HL-60 (cell line): ENCODE measurements around the gene TRIM13.
"Not testable (repeated sequence)": the region's sequence is repeated elsewhere in the genome, so short reads cannot be mapped to it uniquely, and the experiment has no call there.

Experiments used
- DNase-seq, 2 experiments: peaks; one replicate each; pipeline ENCODE4 v3.0.0-alpha.2; 2010 to 2020; ENCODE audit warnings: low read depth in 1 of 2, low spot score in 1 of 2
- H3K27ac ChIP-seq: fragments of 250-450 bp; sonication (Bioruptor Pico); replicated peaks from 2 replicates; pipeline ENCODE4 v1.5.1; 2020; ENCODE audit warnings: mild to moderate bottlenecking, moderate library complexity
- H3K27me3 ChIP-seq: fragments of 250-450 bp; sonication (Bioruptor Pico); 2 replicates; pipeline ENCODE4 v1.5.1; 2021; ENCODE audit warnings: mild to moderate bottlenecking, moderate library complexity; ENCODE audit not compliant: insufficient read depth, poor library complexity, severe bottlenecking
- H3K4me3 ChIP-seq: replicated peaks from 2 replicates; pipeline ENCODE4 v1.5.1; 2011; ENCODE audit warnings: mild to moderate bottlenecking, control low read depth, low read length; ENCODE audit not compliant: insufficient read depth
- GABPA ChIP-seq: IDR thresholded peaks from 2 replicates; pipeline ENCODE4 v1.6.1; 2012; ENCODE audit warnings: low read depth
- POLR2AphosphoS5 ChIP-seq: IDR thresholded peaks from 2 replicates; pipeline ENCODE4 v1.6.1; 2012; ENCODE audit warnings: low read depth
- SPI1 ChIP-seq: IDR thresholded peaks from 2 replicates; pipeline ENCODE4 v1.6.1; 2012; ENCODE audit warnings: low read depth, mild to moderate bottlenecking, borderline replicate concordance
- microRNA-seq: library from miRNA; unstranded; fragments of <30 nt; microRNA quantifications from one replicate; pipeline ENCODE4, GENCODE V29; 2018
- TF ChIP-seq, protein P1 (sequence below): IDR thresholded peaks from one replicate; pipeline ENCODE4 v1.5.1; 2011; ENCODE audit warnings: low read length, control low read depth, inconsistent platforms; ENCODE audit not compliant: insufficient read depth
- TF ChIP-seq, protein P2 (sequence below): IDR thresholded peaks from 2 replicates; pipeline ENCODE4 v1.6.1; 2012; ENCODE audit warnings: low read depth; ENCODE audit not compliant: insufficient replicate concordance

The TRIM13 gene

DNA sequence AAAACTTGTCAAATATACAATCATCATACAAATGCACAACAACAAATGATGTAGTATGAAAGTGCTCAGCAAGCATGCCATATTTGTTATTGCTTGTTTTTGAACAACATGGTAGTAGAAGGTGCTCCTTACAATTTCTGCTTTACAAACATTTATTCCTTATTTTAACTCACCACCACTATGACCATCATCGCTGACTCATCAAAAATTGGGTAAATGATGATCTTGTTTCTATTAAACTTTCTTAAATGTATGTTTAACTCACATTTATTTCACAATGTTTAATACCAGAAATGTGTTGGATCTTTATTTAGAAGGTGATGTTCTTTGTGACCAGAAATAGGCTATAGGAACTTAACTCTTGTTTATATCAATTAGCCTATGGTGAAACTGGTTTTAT lies 63.9 kb downstream of the TRIM13 start:
- DNase-seq: no peak
- Histone ChIP-seq H3K4me3 (no peak overlapping the region), H3K27ac (no peak overlapping the region), H3K27me3 (no peaks in the 10 kb centered on the region)
- TF ChIP-seq SPI1 (no peak), POLR2AphosphoS5 (no peak), GABPA (no peak)
- TF ChIP-seq, protein P1, sequence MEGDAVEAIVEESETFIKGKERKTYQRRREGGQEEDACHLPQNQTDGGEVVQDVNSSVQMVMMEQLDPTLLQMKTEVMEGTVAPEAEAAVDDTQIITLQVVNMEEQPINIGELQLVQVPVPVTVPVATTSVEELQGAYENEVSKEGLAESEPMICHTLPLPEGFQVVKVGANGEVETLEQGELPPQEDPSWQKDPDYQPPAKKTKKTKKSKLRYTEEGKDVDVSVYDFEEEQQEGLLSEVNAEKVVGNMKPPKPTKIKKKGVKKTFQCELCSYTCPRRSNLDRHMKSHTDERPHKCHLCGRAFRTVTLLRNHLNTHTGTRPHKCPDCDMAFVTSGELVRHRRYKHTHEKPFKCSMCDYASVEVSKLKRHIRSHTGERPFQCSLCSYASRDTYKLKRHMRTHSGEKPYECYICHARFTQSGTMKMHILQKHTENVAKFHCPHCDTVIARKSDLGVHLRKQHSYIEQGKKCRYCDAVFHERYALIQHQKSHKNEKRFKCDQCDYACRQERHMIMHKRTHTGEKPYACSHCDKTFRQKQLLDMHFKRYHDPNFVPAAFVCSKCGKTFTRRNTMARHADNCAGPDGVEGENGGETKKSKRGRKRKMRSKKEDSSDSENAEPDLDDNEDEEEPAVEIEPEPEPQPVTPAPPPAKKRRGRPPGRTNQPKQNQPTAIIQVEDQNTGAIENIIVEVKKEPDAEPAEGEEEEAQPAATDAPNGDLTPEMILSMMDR: no peak
- TF ChIP-seq, protein P2, sequence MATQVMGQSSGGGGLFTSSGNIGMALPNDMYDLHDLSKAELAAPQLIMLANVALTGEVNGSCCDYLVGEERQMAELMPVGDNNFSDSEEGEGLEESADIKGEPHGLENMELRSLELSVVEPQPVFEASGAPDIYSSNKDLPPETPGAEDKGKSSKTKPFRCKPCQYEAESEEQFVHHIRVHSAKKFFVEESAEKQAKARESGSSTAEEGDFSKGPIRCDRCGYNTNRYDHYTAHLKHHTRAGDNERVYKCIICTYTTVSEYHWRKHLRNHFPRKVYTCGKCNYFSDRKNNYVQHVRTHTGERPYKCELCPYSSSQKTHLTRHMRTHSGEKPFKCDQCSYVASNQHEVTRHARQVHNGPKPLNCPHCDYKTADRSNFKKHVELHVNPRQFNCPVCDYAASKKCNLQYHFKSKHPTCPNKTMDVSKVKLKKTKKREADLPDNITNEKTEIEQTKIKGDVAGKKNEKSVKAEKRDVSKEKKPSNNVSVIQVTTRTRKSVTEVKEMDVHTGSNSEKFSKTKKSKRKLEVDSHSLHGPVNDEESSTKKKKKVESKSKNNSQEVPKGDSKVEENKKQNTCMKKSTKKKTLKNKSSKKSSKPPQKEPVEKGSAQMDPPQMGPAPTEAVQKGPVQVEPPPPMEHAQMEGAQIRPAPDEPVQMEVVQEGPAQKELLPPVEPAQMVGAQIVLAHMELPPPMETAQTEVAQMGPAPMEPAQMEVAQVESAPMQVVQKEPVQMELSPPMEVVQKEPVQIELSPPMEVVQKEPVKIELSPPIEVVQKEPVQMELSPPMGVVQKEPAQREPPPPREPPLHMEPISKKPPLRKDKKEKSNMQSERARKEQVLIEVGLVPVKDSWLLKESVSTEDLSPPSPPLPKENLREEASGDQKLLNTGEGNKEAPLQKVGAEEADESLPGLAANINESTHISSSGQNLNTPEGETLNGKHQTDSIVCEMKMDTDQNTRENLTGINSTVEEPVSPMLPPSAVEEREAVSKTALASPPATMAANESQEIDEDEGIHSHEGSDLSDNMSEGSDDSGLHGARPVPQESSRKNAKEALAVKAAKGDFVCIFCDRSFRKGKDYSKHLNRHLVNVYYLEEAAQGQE: no peak

DNA sequence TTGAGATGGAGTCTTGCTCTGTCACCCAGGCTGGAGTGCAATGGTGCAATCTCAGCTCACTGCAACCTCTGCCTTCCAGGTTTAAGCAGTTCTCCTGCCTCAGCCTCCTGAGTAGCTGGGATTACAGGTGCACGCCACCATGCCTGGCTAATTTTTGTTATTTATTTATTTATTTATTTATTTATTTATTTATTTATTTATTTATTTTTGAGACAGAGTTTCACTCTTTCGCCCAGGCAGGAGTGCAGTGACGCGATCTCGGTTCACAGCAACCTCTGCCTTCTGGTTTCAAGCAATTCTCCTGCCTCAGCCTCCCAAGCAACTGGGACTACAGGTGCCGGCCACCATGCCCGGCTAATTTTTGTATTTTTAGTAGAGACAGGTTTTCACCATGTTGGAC lies 65.5 kb downstream of the TRIM13 start:
- not testable (repeated sequence) for H3K4me3 ChIP-seq, H3K27ac ChIP-seq, DNase-seq, H3K27me3 ChIP-seq

DNA sequence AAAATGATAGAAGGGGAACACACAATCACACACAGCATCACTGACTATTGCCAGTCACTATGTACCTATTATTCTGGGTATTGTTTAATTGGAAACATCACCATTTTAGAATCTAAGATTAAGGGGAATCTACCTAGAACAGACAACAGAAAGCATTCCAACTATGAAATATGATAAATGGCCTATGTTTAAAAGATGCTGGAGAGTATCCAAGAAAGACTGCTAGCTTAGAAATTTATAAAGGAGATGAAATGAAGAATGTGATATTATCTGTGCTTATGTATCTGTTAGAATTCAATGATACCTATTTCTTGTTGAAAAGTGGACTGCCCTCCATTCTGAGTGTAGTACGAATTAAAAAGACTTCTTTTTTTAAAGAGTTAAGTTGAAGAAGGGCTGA lies 68.9 kb downstream of the TRIM13 start:
- Histone ChIP-seq H3K27ac (no peak overlapping the region), H3K27me3 (no peaks in the 10 kb centered on the region), H3K4me3 (no peak overlapping the region)
- no peak for DNase-seq
- TF ChIP-seq GABPA: no peak

Small RNAs within 50 kb of the gene (microRNA-seq; reads per million reads assigned to microRNA genes)
- gene MIR15A: 11,166 reads per million, percentile 98 among the genes with 10 or more reads in this experiment
- gene MIR16-1: 1,521 reads per million, percentile 90 among the genes with 10 or more reads in this experiment
- 262 reads per million, percentile 78 among the genes with 10 or more reads in this experiment for gene MIR3613
